Coronary artery (tissue), 2 donors: ENCODE data around the gene CAV3.
A peak's percentile ranks its signal among the peaks of the same experiment; 100 is the strongest.
"Not testable (repeated sequence)": the region's sequence is repeated elsewhere in the genome, so short reads cannot be mapped to it uniquely, and the experiment has no call there.

Source experiments
- DNase-seq: peaks from one replicate; pipeline ENCODE4 v3.0.0-alpha.2; 2017; ENCODE audit warnings: low spot score
- H3K27ac ChIP-seq, 2 donors: fragments of 200-600 bp; sonication (generic); one replicate each; pipeline ENCODE4 v1.5.1; 2016 to 2019
- H3K4me3 ChIP-seq: fragments of 200-600 bp; sonication (generic); 2 replicates; pipeline ENCODE4 v1.5.1; 2016; ENCODE audit warnings: mild to moderate bottlenecking, moderate library complexity
- TF ChIP-seq, protein P1 (sequence below): fragments of 200-600 bp; sonication (generic); IDR thresholded peaks from one replicate; pipeline ENCODE4 v1.5.1; 2019; ENCODE audit warnings: antibody characterized with exemption

The CAV3 gene

DNA sequence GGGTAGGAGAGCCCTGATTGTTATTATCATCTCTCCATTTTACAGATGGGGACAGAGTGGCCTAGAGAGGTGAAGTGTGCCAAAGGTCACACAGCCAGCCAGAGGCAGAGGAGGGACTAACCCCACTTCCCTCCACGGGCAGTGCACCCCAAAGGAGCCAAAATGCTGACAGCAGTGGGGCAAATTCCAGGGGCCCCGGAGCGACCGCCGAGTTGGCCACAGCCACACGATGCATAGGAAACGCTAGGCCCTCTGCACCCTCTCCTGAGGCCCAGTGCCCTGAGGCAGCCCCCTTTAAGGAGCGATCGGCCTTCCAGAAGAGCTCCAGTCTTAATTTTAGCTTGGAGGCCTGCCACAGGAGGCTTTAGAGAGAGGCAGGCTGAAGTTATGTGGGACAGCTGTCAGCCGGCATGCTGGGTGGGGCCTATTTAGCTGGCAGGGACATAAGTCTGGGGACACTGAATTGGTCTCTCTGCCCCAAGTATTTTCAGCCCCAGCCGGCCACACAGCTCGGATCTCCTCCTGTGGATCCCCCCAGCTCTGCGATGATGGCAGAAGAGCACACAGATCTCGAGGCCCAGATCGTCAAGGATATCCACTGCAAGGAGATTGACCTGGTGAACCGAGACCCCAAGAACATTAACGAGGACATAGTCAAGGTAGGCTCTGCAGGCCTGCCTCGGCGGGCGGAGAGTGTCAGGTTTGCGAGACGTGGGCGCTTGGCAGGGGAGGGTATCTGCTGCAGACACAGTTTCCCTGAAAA, at the start of gene CAV3:
TSS of gene CAV3 (plus strand) at position 471 of the 763 bp plus-strand sequence. CDS start at position 546, 75 bp downstream.
- no peak for DNase-seq
- Histone ChIP-seq H3K27ac (peak within 1 kb of the TSS; percentile 51 to 65), H3K4me3 (peak within 1 kb of the TSS; percentile 38)
- TF ChIP-seq, protein P1, sequence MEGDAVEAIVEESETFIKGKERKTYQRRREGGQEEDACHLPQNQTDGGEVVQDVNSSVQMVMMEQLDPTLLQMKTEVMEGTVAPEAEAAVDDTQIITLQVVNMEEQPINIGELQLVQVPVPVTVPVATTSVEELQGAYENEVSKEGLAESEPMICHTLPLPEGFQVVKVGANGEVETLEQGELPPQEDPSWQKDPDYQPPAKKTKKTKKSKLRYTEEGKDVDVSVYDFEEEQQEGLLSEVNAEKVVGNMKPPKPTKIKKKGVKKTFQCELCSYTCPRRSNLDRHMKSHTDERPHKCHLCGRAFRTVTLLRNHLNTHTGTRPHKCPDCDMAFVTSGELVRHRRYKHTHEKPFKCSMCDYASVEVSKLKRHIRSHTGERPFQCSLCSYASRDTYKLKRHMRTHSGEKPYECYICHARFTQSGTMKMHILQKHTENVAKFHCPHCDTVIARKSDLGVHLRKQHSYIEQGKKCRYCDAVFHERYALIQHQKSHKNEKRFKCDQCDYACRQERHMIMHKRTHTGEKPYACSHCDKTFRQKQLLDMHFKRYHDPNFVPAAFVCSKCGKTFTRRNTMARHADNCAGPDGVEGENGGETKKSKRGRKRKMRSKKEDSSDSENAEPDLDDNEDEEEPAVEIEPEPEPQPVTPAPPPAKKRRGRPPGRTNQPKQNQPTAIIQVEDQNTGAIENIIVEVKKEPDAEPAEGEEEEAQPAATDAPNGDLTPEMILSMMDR: no peak

DNA sequence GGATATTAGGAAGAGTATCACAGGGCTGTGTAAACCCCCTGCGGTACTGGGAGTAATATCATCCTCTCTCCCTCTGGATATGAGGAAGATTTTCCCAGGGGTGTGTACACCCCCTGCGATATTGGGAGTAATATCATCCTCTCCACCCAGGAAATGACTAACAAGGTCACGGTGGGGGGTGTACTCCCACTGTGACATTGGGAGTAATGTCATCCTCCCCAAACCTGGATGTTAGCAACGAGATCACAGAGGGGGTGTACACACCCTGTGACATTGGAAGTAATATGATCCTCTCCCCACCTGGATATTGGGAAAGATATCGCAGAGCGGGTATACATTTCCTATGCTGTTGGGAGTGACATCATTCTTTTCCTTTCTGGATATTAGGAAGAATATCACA, 48.6 kb upstream of the CAV3 start:
- DNase-seq, H3K4me3 ChIP-seq, H3K27ac ChIP-seq: not testable (repeated sequence)

DNA sequence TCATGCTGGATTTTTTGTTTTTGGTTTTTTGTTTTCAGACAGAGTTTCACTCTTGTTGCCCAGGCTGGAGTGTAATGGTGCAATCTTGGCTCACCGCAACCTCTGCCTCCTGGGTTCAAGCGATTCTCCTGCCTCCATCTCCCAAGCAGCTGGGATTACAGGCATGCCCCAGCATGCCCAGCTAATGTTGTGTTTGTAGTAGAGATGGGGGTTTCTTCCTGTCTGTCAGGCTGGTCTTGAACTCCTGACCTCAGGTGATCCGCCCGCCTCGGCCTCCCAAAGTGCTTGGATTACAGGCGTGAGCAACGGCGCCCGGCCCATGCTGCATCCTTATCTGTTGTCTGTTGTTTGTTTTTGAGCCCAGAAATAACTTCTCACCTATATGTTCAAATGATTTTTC, 42.3 kb upstream of the CAV3 start:
- not testable (repeated sequence) for H3K27ac ChIP-seq, DNase-seq, H3K4me3 ChIP-seq

DNA sequence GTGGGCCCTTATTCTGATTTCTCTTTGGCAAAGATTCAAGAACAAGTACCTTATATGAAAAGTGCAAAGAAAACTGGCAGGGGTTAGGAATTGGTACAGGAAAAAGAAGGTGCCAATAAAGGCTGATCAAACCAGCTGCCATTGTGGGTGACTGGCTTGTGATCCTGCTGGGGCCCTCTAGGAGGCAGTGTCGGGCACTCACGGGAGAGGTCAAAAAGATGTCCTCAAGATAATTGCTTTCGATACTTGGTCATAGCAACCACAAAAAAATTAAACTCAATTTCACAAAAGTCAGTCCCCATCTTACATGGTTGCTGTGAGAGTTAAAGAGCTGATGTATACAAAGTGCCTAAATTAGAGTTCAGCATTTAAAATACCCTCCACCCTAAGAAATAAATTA, 31.0 kb upstream of the CAV3 start:
- H3K4me3 ChIP-seq: no peak overlapping the region
- DNase-seq: no peak
- TF ChIP-seq, protein P1: no peak
- no peak overlapping the region for H3K27ac ChIP-seq

DNA sequence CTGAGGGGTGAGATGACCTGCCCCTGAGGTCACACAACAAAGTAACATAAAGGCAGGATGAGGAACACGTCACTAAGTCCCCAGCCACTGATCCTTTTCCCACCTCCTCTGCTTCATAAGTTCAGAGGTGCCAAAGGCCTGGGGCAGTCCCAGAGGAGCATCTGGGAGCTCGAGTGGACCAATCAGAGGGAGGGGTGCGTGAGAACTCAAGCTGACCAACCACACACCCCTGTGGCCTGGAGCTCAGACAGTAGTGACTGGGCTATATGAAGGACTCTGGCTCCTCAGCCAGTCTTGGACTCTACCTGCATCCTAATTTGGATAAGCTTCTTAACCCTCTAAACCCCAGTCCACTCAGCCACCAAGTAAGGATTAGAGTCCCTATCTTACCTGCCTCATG, 28.0 kb upstream of the CAV3 start:
- no peak for DNase-seq

DNA sequence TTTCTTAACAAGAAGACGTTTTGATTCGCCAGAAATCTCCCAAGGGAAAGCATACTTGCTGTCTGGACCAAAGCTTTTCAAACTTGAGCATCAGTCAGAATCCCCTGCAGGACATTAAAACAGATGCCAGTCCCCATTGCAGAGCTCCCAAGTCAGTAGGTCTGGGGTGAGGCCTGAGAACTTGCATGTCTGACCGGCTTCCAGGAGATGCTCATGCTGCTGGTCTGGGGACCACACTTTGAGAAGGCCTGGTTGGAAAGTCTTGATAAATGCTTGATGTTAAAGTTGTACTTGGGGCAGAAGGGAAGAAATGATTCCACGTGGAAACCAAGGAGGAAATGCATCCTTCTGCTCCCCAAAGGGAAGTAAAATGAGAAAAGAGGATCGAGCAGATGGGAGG, 24.3 kb upstream of the CAV3 start:
- TF ChIP-seq, protein P1: no peak
- DNase-seq: no peak
- H3K4me3 ChIP-seq: no peak overlapping the region
- no peak overlapping the region for H3K27ac ChIP-seq

More for the DNA sequence above, 28.0 kb upstream of the CAV3 start:
- Histone ChIP-seq H3K4me3 (no peak overlapping the region), H3K27ac (no peak overlapping the region)
- TF ChIP-seq, protein P1: no peak

DNA sequence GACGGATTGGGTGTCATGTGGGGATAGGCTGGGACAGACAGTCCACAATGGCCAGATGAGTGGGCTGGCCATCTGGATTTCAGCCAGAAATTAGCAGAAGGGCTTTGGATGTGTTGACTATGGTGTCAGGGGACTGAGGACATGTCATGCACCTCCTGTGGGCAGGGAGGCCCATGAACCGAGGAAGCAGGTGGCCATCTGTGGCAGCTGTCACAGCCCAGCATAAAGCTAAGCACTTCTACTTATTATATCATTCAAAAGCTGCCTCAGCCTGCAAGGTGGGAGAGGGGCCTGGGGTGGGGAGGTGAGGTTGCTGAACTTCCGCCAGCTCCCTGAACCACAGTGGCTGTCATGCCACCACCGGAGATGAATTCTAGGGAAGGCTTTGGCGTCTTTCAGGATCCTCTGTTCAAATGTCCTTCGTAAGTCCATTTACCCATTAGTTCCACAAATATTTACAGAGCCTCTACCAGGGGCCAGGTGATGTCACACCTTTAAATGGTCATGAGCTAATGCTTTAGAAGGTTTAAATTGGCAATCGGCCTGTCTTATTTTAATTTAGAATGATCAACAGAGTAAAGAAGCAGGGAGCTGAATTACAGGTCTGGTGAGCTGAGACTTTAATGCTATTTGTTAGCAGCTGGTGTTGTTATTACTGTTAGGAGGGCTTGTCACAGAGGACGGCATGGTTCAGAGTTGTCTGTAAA, 23.6 kb upstream of the CAV3 start:
- Histone ChIP-seq H3K27ac (no peak overlapping the region), H3K4me3 (no peak overlapping the region)
- TF ChIP-seq, protein P1: no peak
- DNase-seq: no peak
